Osteoblast (primary cell): Measurements from ENCODE around the gene TTR. TPM values are rescaled to one million over a fixed set of nuclear protein-coding genes. Genes with fewer than 3 reads are reported as not detected.

ENCODE experiments used
- DNase-seq: peaks from one replicate; pipeline ENCODE4 v3.0.0; 2011; ENCODE audit warnings: low spot score, mixed read lengths; ENCODE audit not compliant: insufficient read length; ENCODE audit errors: missing footprints
- H2AFZ ChIP-seq: 2 replicates; pipeline ENCODE4 v1.6.0; 2011; ENCODE audit warnings: mild to moderate bottlenecking, low read length
- H3K27ac ChIP-seq: 2 replicates; pipeline ENCODE4 v1.5.1; 2011; ENCODE audit warnings: mild to moderate bottlenecking, low read depth, low read length, moderate library complexity
- H3K27me3 ChIP-seq: 2 replicates; pipeline ENCODE4 v1.6.0; 2012; ENCODE audit warnings: mild to moderate bottlenecking, control low read depth, inconsistent platforms, low read length, moderate library complexity; ENCODE audit not compliant: insufficient read depth
- H3K36me3 ChIP-seq: 2 replicates; pipeline ENCODE4 v1.5.1; 2011; ENCODE audit warnings: mild to moderate bottlenecking, low read length, control low read depth, moderate library complexity; ENCODE audit not compliant: insufficient read depth
- H3K4me1 ChIP-seq: 2 replicates; pipeline ENCODE4 v1.5.1; 2011; ENCODE audit warnings: mild to moderate bottlenecking, low read length, control low read depth, moderate library complexity; ENCODE audit not compliant: insufficient read depth
- H3K4me2 ChIP-seq: 2 replicates; pipeline ENCODE4 v1.6.0; 2011; ENCODE audit warnings: mild to moderate bottlenecking, low read length; ENCODE audit not compliant: insufficient read depth
- H3K4me3 ChIP-seq: fragments of 200-600 bp; sonication (generic); 3 replicates; pipeline ENCODE4 v1.5.1; 2012; ENCODE audit warnings: mild to moderate bottlenecking, low read length, inconsistent platforms; ENCODE audit not compliant: insufficient read depth
- H3K79me2 ChIP-seq: 2 replicates; pipeline ENCODE4 v1.6.0; 2012; ENCODE audit warnings: mild to moderate bottlenecking, low read length, control low read depth, inconsistent platforms; ENCODE audit not compliant: insufficient read depth
- H3K9me3 ChIP-seq: 2 replicates; pipeline ENCODE4 v1.5.1; 2011; ENCODE audit warnings: low read depth, low read length, control low read depth
- H4K20me1 ChIP-seq: 2 replicates; pipeline ENCODE4 v1.6.0; 2012; ENCODE audit warnings: mild to moderate bottlenecking, low read length, control low read depth; ENCODE audit not compliant: insufficient read depth
- total RNA-seq: library from RNA; depleted of rRNA; stranded (reverse); fragments of >200 nt; gene quantifications from 2 replicates; pipeline ENCODE4 v1.2.3, GENCODE V29; 2012
- TF ChIP-seq, protein P1 (sequence below): IDR thresholded peaks from 2 replicates; pipeline ENCODE4 v1.5.1; 2011; ENCODE audit warnings: mild to moderate bottlenecking, low read depth, low read length, moderate library complexity; ENCODE audit errors: extremely low read depth

The TTR gene
- total RNA-seq, 1 donor = not detected

DNA sequence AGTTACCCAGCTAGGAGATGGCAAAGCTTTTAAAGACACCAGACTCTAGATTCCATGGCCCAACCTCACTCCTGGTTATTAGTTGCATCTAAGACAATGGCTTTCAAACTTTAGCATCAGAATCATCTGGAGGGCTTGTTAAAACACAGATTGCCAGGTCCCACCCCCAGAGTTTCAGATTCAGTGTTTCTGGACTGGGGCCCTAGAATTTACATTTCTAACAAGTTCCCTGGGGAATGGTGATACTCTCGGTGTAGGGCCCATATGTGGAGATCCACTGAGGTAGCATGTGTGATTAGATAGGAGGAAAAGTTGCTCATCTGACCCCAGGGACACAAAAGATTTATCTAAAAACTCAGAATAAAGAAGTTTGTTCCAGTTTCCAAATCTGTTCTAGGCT is 14.5 kb upstream of the TTR start:
- Histone ChIP-seq H2AFZ (no peak overlapping the region), H3K79me2 (no peaks in the 10 kb centered on the region), H3K27ac (no peak overlapping the region), H3K4me2 (no peak overlapping the region), H3K27me3 (no peaks in the 10 kb centered on the region), H3K9me3 (no peaks in the 10 kb centered on the region), H3K4me1 (no peaks in the 10 kb centered on the region), H3K4me3 (no peak overlapping the region), H3K36me3 (no peaks in the 10 kb centered on the region), H4K20me1 (no peaks in the 10 kb centered on the region)
- no peak for DNase-seq
- TF ChIP-seq, protein P1, sequence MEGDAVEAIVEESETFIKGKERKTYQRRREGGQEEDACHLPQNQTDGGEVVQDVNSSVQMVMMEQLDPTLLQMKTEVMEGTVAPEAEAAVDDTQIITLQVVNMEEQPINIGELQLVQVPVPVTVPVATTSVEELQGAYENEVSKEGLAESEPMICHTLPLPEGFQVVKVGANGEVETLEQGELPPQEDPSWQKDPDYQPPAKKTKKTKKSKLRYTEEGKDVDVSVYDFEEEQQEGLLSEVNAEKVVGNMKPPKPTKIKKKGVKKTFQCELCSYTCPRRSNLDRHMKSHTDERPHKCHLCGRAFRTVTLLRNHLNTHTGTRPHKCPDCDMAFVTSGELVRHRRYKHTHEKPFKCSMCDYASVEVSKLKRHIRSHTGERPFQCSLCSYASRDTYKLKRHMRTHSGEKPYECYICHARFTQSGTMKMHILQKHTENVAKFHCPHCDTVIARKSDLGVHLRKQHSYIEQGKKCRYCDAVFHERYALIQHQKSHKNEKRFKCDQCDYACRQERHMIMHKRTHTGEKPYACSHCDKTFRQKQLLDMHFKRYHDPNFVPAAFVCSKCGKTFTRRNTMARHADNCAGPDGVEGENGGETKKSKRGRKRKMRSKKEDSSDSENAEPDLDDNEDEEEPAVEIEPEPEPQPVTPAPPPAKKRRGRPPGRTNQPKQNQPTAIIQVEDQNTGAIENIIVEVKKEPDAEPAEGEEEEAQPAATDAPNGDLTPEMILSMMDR = no peak

DNA sequence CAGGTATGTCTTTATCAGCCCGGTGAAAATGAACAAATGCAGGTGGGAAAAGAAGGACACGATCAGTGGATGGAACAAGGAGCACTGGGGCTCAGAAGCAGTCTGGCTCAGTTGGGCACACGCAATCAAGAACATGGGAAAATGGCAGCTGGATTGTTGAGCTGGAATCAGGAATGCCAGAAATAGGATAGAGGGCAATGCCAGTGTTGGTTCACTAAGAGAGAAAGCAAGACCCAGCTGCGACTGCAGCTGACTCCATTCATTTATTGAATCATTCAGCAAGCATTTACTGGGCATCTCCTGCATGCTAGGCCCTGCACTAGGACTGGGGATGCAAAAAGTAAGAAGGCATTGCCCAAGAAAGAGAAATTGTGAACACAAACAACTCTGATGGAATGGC is 13.6 kb upstream of the TTR start:
- Histone ChIP-seq H3K79me2 (no peaks in the 10 kb centered on the region), H3K9me3 (no peaks in the 10 kb centered on the region), H3K4me1 (no peaks in the 10 kb centered on the region), H3K27me3 (no peaks in the 10 kb centered on the region), H3K27ac (no peak overlapping the region), H3K4me2 (no peak overlapping the region), H2AFZ (no peak overlapping the region), H4K20me1 (no peaks in the 10 kb centered on the region), H3K36me3 (no peaks in the 10 kb centered on the region), H3K4me3 (no peak overlapping the region)
- peak; percentile 74 for DNase-seq
- TF ChIP-seq, protein P1 = no peak

DNA sequence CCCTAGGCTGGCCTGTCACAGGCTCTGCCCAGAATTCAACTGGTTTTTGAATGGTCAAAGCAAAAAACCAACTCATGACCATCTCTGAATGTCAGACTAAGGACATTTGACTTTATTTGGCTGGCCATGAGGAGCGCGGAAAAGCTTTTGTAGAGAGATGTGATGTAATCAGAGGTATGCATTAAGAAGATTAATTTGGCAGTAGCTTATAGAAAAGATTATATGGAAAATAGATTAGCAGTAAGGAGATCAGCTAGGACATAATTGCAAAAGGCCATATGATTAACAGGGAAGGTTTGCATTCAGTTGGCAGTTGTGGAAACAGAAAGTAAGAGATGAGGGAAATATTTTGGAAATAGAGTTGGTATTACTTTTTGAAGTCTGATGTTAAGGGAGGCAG is 12.3 kb upstream of the TTR start:
- Histone ChIP-seq H3K4me2 (no peak overlapping the region), H4K20me1 (no peaks in the 10 kb centered on the region), H3K4me1 (no peaks in the 10 kb centered on the region), H3K27ac (no peak overlapping the region), H3K36me3 (no peaks in the 10 kb centered on the region), H3K9me3 (no peaks in the 10 kb centered on the region), H3K79me2 (no peaks in the 10 kb centered on the region), H3K27me3 (no peaks in the 10 kb centered on the region), H3K4me3 (no peak overlapping the region), H2AFZ (no peak overlapping the region)
- TF ChIP-seq, protein P1 = no peak
- DNase-seq = no peak

DNA sequence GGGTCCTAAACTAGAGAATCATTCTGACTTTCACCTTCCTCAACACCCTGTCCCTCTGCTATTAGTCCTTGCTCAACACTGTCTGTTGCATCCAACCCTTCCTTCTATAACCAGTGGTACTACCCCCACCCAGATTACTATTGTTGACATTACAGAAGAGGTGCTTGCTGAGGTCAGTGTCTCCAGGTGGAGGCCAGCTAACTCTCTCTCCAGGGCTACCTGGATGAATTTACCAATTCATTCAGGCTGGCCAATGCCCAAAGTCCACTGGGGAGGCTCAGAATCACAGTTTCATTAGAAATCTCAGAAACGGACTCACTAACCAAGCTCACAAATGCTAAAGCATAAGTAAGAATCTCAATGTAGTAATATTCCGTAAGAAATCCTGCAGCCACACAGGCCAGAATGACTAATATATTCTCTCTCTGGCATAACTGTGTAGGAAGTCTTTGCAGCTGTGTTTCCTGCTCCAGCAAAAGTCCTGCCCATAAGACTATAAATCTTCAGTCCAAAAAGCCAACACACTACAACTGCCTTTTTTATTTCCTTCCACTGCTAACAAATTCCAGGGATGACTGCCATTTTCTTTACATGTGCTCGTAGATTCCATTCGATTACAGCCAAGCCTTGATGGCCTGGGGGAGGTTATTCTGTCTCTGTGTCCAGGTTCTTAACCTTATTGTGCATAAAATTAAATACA is 10.0 kb upstream of the TTR start:
- H2AFZ ChIP-seq = no peak overlapping the region
- H3K27ac ChIP-seq = no peak overlapping the region
- TF ChIP-seq, protein P1 = no peak

More for the DNA sequence above, 10.0 kb upstream of the TTR start:
- peak; percentile 61 for DNase-seq
- no peaks in the 10 kb centered on the region for H3K79me2 ChIP-seq
- no peaks in the 10 kb centered on the region for H3K36me3 ChIP-seq
- no peaks in the 10 kb centered on the region for H3K27me3 ChIP-seq
- no peaks in the 10 kb centered on the region for H4K20me1 ChIP-seq
- H3K4me3 ChIP-seq = no peak overlapping the region
- H3K4me1 ChIP-seq = no peaks in the 10 kb centered on the region
- H3K4me2 ChIP-seq = no peak overlapping the region
- no peaks in the 10 kb centered on the region for H3K9me3 ChIP-seq
